Neural progenitor cell (in vitro differentiated cells): ENCODE results near the gene RUNX1.

Source experiments
- EZH2 ChIP-seq: fragments of 200-600 bp; sonication (generic); IDR thresholded peaks from 2 replicates; pipeline ENCODE4 v1.6.1; 2017; ENCODE audit warnings: antibody characterized with exemption, mild to moderate bottlenecking, moderate library complexity
- EZH2phosphoT487 ChIP-seq: fragments of 200-600 bp; sonication (generic); IDR thresholded peaks from 2 replicates; pipeline ENCODE4 v1.6.1; 2017; ENCODE audit warnings: antibody characterized with exemption
- TF ChIP-seq, protein P1 (sequence below): fragments of 200-600 bp; sonication (generic); IDR thresholded peaks from 2 replicates; pipeline ENCODE4 v1.5.1; 2017; ENCODE audit warnings: antibody characterized with exemption, mild to moderate bottlenecking

DNA sequence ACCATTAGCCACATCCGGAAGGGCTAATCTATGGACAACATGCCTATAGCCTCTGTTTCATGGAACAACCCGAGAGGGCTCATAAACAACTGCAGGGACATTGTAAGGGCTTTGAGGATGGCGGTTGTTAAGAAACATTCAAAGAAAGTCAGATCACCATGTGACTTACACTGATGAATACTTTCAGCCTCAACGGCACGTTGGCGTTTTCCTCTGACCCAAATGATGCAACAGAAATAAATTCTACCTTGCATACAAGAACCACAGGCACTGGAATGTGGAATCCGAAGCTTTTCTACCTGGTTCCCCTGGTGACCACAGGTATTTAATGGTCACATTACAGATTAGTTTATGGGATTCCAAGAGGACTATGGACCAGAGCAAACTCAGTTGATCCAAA, 273.3 kb downstream of the RUNX1 start:
- TF ChIP-seq, protein P1, sequence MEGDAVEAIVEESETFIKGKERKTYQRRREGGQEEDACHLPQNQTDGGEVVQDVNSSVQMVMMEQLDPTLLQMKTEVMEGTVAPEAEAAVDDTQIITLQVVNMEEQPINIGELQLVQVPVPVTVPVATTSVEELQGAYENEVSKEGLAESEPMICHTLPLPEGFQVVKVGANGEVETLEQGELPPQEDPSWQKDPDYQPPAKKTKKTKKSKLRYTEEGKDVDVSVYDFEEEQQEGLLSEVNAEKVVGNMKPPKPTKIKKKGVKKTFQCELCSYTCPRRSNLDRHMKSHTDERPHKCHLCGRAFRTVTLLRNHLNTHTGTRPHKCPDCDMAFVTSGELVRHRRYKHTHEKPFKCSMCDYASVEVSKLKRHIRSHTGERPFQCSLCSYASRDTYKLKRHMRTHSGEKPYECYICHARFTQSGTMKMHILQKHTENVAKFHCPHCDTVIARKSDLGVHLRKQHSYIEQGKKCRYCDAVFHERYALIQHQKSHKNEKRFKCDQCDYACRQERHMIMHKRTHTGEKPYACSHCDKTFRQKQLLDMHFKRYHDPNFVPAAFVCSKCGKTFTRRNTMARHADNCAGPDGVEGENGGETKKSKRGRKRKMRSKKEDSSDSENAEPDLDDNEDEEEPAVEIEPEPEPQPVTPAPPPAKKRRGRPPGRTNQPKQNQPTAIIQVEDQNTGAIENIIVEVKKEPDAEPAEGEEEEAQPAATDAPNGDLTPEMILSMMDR, result no peak
- TF ChIP-seq EZH2phosphoT487, result no peak
- no peak for TF ChIP-seq EZH2
